ENCODE results near the gene LAMP5.

The LAMP5 gene

GRCh38 chr20:9488063-9488462, 26.3 kb upstream of the LAMP5 start:
- TF ChIP-seq, protein P1, sequence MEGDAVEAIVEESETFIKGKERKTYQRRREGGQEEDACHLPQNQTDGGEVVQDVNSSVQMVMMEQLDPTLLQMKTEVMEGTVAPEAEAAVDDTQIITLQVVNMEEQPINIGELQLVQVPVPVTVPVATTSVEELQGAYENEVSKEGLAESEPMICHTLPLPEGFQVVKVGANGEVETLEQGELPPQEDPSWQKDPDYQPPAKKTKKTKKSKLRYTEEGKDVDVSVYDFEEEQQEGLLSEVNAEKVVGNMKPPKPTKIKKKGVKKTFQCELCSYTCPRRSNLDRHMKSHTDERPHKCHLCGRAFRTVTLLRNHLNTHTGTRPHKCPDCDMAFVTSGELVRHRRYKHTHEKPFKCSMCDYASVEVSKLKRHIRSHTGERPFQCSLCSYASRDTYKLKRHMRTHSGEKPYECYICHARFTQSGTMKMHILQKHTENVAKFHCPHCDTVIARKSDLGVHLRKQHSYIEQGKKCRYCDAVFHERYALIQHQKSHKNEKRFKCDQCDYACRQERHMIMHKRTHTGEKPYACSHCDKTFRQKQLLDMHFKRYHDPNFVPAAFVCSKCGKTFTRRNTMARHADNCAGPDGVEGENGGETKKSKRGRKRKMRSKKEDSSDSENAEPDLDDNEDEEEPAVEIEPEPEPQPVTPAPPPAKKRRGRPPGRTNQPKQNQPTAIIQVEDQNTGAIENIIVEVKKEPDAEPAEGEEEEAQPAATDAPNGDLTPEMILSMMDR (IDR thresholded peaks at IDR 0.05; ENCODE audit: control extremely low read depth, extremely low read depth, low read depth, missing control alignments): no peak
- ChIA-PET POLR2A (no interaction called here), CTCF (no interaction called here)
- DNase-seq (ENCODE audit: extremely low spot score): no peak

DNA sequence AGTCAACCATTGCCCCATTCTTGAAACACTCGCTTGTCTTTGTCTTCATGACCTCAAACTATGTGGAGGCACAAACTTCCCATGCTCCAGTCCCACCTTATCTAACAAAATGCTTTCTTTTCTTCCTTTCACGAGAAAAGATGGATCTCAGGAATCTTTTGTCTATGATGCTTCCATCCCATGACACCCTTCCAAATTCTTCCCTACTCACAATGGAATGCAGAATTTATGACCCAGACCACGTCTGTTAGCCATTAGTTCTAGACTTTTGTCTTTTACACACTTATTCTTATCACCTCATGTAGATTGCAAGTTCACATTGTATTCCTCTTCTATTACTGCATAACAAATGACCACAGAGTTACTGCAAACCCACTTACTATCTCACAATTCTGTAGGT, 24.2 kb upstream of the LAMP5 start:
- TF ChIP-seq, protein P1 (IDR thresholded peaks at IDR 0.05; ENCODE audit: control extremely low read depth, extremely low read depth, low read depth, missing control alignments): no peak
- POLR2A ChIA-PET: no interaction called here

DNA sequence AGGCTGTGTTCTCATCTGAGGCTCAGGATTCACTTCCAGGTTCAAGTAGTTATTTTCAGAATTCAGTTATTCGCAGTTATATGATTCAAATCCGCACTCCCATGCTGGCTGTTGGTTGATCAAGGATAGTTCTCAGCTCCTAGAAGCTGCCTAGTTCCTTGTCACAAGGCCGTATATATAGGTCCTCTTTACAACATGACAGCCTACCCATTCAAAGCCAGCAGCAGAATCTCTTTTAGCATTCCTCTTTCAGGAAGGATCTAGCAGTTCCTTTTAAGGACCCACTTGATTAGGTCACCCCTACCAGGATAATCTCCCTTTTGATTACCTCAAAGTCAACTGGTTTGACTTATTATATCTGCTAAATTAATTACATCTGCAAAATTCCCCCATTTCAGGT, 23.8 kb upstream of the LAMP5 start:
- TF ChIP-seq, protein P1 (IDR thresholded peaks at IDR 0.05; ENCODE audit: control extremely low read depth, extremely low read depth, low read depth, missing control alignments): no peak
- ChIA-PET CTCF (no interaction called here), POLR2A (no interaction called here)
- no peak for DNase-seq (ENCODE audit: extremely low spot score)

More for the DNA sequence above, 24.2 kb upstream of the LAMP5 start:
- no peak for DNase-seq (ENCODE audit: extremely low spot score)
- CTCF ChIA-PET: no interaction called here

- DNase-seq (ENCODE audit: extremely low spot score): no peak
- POLR2A ChIA-PET: no interaction called here
- TF ChIP-seq, protein P1 (IDR thresholded peaks at IDR 0.05; ENCODE audit: control extremely low read depth, extremely low read depth, low read depth, missing control alignments): no peak
- CTCF ChIA-PET: no interaction called here
Observed at GRCh38 chr20:9491324-9491723, 23.1 kb upstream of the LAMP5 start.

DNA sequence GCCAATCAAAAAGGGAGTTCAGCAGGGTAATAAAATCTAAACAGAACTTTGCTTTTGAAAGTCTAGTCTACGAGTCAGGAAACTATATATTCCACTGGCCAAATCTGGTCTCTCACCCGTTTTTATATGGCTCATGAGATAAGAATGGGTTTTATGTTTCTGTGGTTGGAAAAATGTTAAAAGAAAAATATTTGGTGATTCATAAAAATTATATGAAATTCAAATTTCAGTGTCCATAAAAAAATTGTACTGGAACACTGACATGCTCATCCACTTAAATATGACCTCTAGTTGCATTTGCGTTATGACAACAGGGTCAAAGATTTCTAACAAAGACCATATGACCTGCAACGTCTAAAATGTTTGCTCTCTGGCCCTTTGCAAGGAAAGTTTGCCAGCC, 22.3 kb upstream of the LAMP5 start:
- TF ChIP-seq, protein P1 (IDR thresholded peaks at IDR 0.05; ENCODE audit: control extremely low read depth, extremely low read depth, low read depth, missing control alignments): no peak
- CTCF ChIA-PET: no interaction called here
- DNase-seq (ENCODE audit: extremely low spot score): no peak
- POLR2A ChIA-PET: no interaction called here

DNA sequence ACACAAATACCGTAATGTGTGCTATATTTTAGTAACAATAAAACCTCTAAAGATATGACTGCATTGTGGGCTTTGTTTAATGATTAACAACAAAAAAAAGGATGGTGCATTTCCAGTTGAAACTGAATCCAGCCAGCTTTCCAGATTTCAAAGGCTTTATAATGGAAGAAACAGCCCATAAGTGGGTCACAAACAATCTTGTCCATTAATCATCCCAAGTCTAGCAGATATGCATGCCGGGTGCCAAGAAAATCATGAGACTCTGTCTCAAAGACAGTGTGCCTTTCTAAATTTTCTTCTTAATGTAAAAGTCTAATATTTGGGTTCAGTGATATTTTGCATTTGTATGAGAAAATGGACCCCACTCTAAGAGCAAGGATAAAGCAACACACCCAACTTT, 20.6 kb upstream of the LAMP5 start:
- TF ChIP-seq, protein P1 (IDR thresholded peaks at IDR 0.05; ENCODE audit: control extremely low read depth, extremely low read depth, low read depth, missing control alignments): no peak
- ChIA-PET POLR2A (no interaction called here), CTCF (no interaction called here)
- DNase-seq (ENCODE audit: extremely low spot score): no peak

DNA sequence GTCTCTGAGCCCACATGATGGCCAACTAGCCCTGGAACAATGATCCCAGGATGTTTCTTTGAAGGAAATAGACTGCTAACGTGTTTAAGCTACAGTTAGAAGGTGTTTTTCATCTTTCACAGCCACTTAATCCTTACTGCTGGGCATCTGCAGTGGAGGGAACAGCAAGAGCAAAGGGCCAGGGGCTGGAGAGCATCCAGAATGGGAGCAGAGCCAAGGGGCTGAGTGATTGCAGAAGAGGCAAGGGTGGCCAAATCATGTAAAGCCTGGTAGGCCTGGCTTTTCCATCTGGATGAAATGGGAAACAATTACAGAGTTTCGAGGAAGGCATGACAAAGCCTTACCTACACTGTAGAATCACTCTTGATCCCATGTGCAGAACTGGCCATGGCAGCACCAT, 18.7 kb upstream of the LAMP5 start:
- ChIA-PET CTCF (no interaction called here), POLR2A (no interaction called here)
- DNase-seq (ENCODE audit: extremely low spot score): no peak
- TF ChIP-seq, protein P1 (IDR thresholded peaks at IDR 0.05; ENCODE audit: control extremely low read depth, extremely low read depth, low read depth, missing control alignments): no peak
